ENCODE data around the gene SBF2. TPM values are rescaled to one million over a fixed set of nuclear protein-coding genes. Genes with fewer than 3 reads are reported as not detected.
"Not testable (repeated sequence)": the region's sequence is repeated elsewhere in the genome, so short reads cannot be mapped to it uniquely, and the experiment has no call there.

Gene SBF2
- total and polyA plus RNA-seq, 2 donors (not counting 3 experiments of a cell fraction or from before 2014, with no cell fraction given): 15.4 to 42.4 TPM

GRCh38 chr11:9941991-9942390 lies 352.0 kb downstream of the SBF2 start:
- Histone ChIP-seq H3K27ac (ENCODE audit: insufficient read depth, low read depth, low read length) (no peak overlapping the region), H3K4me2 (ENCODE audit: insufficient read depth, low read length) (no peak overlapping the region), H3K27me3 (ENCODE audit: control insufficient read depth in 2 of 2, insufficient read depth in 2 of 2, low read length in 2 of 2) (no peaks in the 10 kb centered on the region), H3K79me2 (ENCODE audit: control insufficient read depth, insufficient read depth, low read length) (no peaks in the 10 kb centered on the region), H3K4me1 (ENCODE audit: control insufficient read depth, extremely low read depth, insufficient read depth, low read length) (no peaks in the 10 kb centered on the region), H2AFZ (ENCODE audit: low read depth, low read length) (no peak overlapping the region), H3K36me3 (ENCODE audit: control insufficient read depth in 2 of 2, extremely low read depth in 1 of 2, insufficient read depth in 2 of 2, low read length in 2 of 2) (no peaks in the 10 kb centered on the region), H4K20me1 (replicated peaks; ENCODE audit: control insufficient read depth, extremely low read depth, insufficient read depth, low read length) (no peaks in the 10 kb centered on the region), H3K9me3 (replicated peaks; ENCODE audit: control insufficient read depth, insufficient read depth, low read length) (no peaks in the 10 kb centered on the region), H3K9ac (replicated peaks; ENCODE audit: extremely low read depth, insufficient read depth, low read length) (no peak overlapping the region), H3K4me3 (replicated peaks in 1 of 3; ENCODE audit: insufficient read depth in 1 of 3, low read depth in 1 of 3, low read length in 3 of 3) (no peak overlapping the region), H3K9me1 (replicated peaks; ENCODE audit: control insufficient read depth, extremely low read depth, insufficient read depth, low read length) (no peaks in the 10 kb centered on the region)
- no TSS peak for BruUV-seq (replicated peaks)
- DNase-seq (ENCODE audit: low read depth, low spot score) (no peak), FAIRE-seq (no peak)
- dilution Hi-C loops (cut with MboI; ENCODE audit: extremely low pct_ligation_motif_present, low sequenced_read_pairs): no loop called here
- ChIA-PET CTCF (interaction anchor here (1.2 kb wide), 1 partner anchor 8 kb away, joined by 3 read pairs; no protein-coding TSS in a partner anchor), POLR2A (no interaction called here)
- intact Hi-C loops (cut with micrococcal nuclease): no loop called here
- TF ChIP-seq CTCF (IDR thresholded peaks at IDR 0.05; ENCODE audit: extremely low read depth in 1 of 2, insufficient read depth in 1 of 2, low read depth in 1 of 2, low read length in 2 of 2): no peak
- no peak for TF ChIP-seq GATA2 (IDR thresholded peaks at IDR 0.05; ENCODE audit: insufficient read depth, insufficient read length, low read depth, low read length)
- no peak for TF ChIP-seq JUN (IDR thresholded peaks at IDR 0.05; ENCODE audit: borderline replicate concordance, insufficient read depth, insufficient read length, low read depth)
- no peak for TF ChIP-seq EZH2 (IDR thresholded peaks at IDR 0.05; ENCODE audit: borderline replicate concordance, low read depth, low read length, severe bottlenecking)
- no peak for TF ChIP-seq MAX (IDR thresholded peaks at IDR 0.05; ENCODE audit: insufficient read depth, insufficient read length)
- no peak for TF ChIP-seq POLR2AphosphoS5 (IDR thresholded peaks at IDR 0.05; ENCODE audit: insufficient read depth, low read depth, low read length)
- no peak for TF ChIP-seq MYC (IDR thresholded peaks at IDR 0.05; ENCODE audit: low read depth, low read length)
- no peak for TF ChIP-seq FOS (IDR thresholded peaks at IDR 0.05; ENCODE audit: borderline replicate concordance, insufficient read depth, low read length)
- no peak for TF ChIP-seq POLR2A (IDR thresholded peaks at IDR 0.05; ENCODE audit: low read depth, low read length)

- CTCF ChIA-PET; H4K20me1 ChIP-seq (replicated peaks; ENCODE audit: control insufficient read depth, extremely low read depth, insufficient read depth, low read length); H3K9me1 ChIP-seq (replicated peaks; ENCODE audit: control insufficient read depth, extremely low read depth, insufficient read depth, low read length); intact Hi-C loops (cut with micrococcal nuclease); H3K79me2 ChIP-seq (ENCODE audit: control insufficient read depth, insufficient read depth, low read length); H3K4me1 ChIP-seq (ENCODE audit: control insufficient read depth, extremely low read depth, insufficient read depth, low read length); H2AFZ ChIP-seq (ENCODE audit: low read depth, low read length); H3K4me3 ChIP-seq (replicated peaks in 1 of 3; ENCODE audit: insufficient read depth in 1 of 3, low read depth in 1 of 3, low read length in 3 of 3); H3K27me3 ChIP-seq (ENCODE audit: control insufficient read depth in 2 of 2, insufficient read depth in 2 of 2, low read length in 2 of 2); H3K9me3 ChIP-seq (replicated peaks; ENCODE audit: control insufficient read depth, insufficient read depth, low read length); DNase-seq (ENCODE audit: low read depth, low spot score); BruUV-seq (replicated peaks); dilution Hi-C loops (cut with MboI; ENCODE audit: extremely low pct_ligation_motif_present, low sequenced_read_pairs); H3K36me3 ChIP-seq (ENCODE audit: control insufficient read depth in 2 of 2, extremely low read depth in 1 of 2, insufficient read depth in 2 of 2, low read length in 2 of 2); H3K4me2 ChIP-seq (ENCODE audit: insufficient read depth, low read length); POLR2A ChIA-PET; H3K27ac ChIP-seq (ENCODE audit: insufficient read depth, low read depth, low read length); FAIRE-seq; H3K9ac ChIP-seq (replicated peaks; ENCODE audit: extremely low read depth, insufficient read depth, low read length): not testable (repeated sequence)
Observed at GRCh38 chr11:9939150-9939549, 354.9 kb downstream of the SBF2 start.
